SK-MEL-5 (cell line): Measurements from ENCODE around the gene ABCC4. TPM values are rescaled to one million over a fixed set of nuclear protein-coding genes. Genes with fewer than 3 reads are reported as not detected.
"Not testable (repeated sequence)": the region's sequence is repeated elsewhere in the genome, so short reads cannot be mapped to it uniquely, and the experiment has no call there.

Source experiments
- DNase-seq: peaks from one replicate; pipeline ENCODE4 v3.0.0-alpha.2; 2016; ENCODE audit warnings: low read depth, low spot score
- in situ Hi-C: cut with HindIII; loops from 2 replicates; pipeline ENCODE4 v1.10.0; 2016; ENCODE audit warnings: low sequenced_read_pairs, high pct_unique_total_duplicates, low pct_unique_long_range_greater_than_20kb
- total RNA-seq: library from RNA; depleted of rRNA; stranded (reverse); fragments of >200 nt; shearing (Covaris generic); gene quantifications from 2 replicates; pipeline ENCODE4 v1.2.3, GENCODE V29; 2014

Gene ABCC4
- total RNA-seq, 1 experiment from 2014 or later: 95.1 TPM

- no peak for DNase-seq
- in situ Hi-C loops: no loop called here
Measured at GRCh38 chr13:95220611-95221010, 80.6 kb downstream of the ABCC4 start.

GRCh38 chr13:95217920-95218830 is 83.1 kb downstream of the ABCC4 start:
- no peak for DNase-seq
- in situ Hi-C loops: no loop called here

GRCh38 chr13:95216182-95216581 is 85.1 kb downstream of the ABCC4 start:
- DNase-seq: no peak

DNA sequence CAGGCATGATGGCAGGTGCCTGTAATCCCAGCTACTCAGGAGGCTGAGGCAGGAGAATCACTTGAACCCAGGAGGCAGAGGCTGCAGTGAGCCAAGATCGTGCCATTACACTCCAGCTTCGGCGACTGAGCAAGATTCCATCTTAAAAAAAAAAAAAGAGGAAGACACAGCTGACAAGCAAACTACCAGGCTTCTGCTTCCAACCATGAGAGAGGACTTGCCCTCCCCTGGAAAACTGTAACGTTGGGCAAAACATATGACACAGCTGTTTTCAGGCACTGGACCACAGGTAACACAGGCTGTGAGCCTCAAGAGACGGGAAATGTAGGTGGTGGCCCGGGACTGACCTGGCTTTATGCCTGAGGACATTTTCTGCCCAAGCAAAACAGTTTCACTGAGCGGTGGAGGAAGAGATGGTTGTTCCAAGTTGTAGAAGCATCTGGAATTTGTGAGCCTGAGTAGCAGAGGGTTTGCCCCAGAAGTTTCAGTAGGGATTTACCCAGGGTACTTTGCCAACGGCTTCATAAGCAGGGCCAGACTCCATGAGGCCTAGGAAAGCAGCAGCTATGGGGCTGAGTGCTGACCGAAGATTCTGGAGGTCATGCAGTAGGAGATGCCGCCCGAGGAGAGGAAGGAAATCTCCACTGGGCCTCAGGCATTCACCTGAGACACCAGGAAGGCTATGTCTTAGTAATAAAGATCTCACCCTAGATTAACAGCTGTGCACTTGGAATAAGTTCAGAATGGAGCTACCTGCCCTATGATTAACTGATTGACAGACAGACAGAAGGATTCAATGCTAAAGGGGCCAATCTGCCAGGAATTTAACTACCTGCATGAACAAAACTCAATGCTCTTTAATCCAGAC is 88.0 kb downstream of the ABCC4 start:
- in situ Hi-C loops: no loop called here

More at GRCh38 chr13:95216182-95216581, 85.1 kb downstream of the ABCC4 start:
- in situ Hi-C loops: no loop called here

GRCh38 chr13:95209109-95209508 is 92.1 kb downstream of the ABCC4 start:
- no peak for DNase-seq
- in situ Hi-C loops: no loop called here

More for the DNA sequence above, 88.0 kb downstream of the ABCC4 start:
- DNase-seq: no peak

DNA sequence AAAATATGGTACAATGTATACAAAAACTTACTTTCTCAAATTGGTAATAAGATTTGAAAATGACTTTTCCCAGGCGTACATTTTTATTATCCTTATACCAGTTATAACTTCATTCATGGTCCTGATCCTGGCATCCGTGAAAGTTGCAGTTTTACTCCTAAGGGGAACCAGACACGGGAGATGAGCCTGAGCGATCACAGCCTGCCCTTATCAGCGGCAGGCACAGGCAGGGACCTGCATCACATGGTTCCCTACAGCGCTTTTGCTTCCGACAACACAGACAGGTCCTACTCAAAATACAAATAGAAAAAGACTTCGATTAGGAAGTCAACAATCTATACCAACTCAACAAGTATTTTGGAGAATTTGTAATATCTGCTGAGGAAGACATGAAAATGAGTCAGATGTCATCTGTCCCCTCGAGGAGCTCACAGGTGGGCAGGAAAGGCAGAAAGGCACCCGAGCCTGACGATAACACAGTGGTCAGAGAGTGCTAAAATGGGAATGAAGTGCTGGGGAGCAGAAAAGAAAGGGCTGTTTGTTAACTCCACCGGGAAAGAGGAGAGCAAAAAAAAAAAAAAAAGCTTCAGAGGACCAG is 93.4 kb downstream of the ABCC4 start:
- in situ Hi-C loops: no loop called here

GRCh38 chr13:95206116-95206515 is 95.1 kb downstream of the ABCC4 start:
- in situ Hi-C loops: no loop called here

More for the DNA sequence above, 93.4 kb downstream of the ABCC4 start:
- peak; percentile 48 for DNase-seq

GRCh38 chr13:95204231-95204765 is 97.0 kb downstream of the ABCC4 start:
- DNase-seq: no peak
- in situ Hi-C loops: no loop called here

More at GRCh38 chr13:95206116-95206515, 95.1 kb downstream of the ABCC4 start:
- no peak for DNase-seq

- no peak for DNase-seq
- in situ Hi-C loops: no loop called here
Measured at GRCh38 chr13:95201814-95202651, 99.2 kb downstream of the ABCC4 start.

DNA sequence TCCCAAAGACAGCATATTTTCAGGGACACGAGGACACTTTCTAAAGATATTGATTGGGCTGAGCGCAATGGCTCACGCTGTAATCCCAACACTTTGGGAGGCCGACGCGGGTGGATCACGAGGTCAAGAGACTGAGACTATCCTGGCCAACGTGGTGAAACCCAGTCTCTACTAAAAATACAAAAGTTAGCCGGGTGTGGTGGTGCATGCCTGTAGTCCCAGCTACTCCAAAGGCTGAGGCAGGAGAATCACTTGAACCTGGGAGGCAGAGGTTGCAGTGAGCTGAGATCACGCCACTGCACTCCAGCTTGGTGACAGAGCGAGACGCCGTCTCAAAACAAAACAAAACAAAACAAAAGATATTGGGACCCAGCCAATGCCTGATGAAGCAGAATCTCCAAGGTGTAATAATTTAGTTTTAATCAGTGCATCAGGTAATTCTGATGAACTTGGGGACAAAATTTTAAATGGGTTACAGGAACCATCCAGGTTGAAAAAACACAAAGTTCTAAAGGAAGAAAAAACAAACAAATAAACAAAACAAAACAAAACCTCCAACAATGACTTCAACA is 100.8 kb downstream of the ABCC4 start:
- DNase-seq, in situ Hi-C loops: not testable (repeated sequence)

DNA sequence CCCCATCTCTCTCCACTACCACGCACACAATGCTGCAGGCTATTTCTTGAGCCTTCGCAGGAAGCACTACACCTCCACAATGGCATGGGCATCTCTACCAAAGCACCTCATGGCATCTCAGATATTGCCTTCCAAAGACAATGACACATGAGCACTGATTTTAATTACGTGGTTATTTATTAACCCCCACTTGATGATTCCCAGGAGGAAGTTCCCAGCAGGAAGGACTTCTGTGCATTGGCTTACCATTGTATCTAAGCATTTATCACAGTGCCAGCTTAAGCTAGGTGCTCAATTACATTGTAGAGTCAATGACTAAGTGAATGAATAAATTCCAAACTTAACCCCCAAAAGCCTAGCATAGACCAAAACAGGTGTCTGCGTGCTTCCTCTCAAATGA is 101.4 kb downstream of the ABCC4 start:
- in situ Hi-C loops: no loop called here
- no peak for DNase-seq

DNA sequence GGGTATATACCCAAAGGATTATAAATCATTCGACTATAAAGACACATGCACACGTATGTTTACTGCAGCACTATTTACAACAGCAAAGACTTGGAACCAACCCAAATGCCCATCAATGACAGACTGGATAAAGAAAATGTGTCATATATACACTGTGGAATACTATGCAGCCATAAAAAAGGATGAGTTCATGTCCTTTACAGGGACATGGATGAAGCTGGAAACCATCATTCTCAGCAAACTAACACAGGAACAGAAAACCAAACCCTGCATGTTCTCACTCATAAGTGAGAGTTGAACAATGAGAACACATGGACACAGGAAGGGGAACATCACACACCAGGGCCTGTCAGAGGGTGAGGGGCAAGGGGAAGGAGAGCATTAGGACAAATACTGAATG is 102.6 kb downstream of the ABCC4 start:
- DNase-seq, in situ Hi-C loops: not testable (repeated sequence)

- in situ Hi-C loops: no loop called here
- no peak for DNase-seq
Measured at GRCh38 chr13:95197548-95197947, 103.7 kb downstream of the ABCC4 start.

DNA sequence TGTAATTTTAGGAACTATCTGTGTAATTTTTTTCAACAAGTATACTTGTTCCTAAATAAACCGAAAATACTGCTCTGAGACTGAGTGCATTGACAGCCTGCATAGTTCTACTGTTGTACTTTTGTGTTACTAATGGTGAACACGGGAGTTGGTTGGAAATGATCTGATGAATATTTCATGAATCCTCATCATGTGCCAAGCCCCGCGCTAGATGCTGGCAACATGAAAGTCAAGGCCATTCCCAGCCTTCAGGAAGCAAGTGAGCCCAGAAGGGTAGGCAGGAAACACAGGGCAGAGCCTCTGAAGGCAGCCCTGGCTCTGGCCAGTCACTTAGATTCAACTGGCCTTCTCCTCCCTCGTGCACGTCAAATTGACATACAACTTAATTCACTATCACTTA is 106.1 kb downstream of the ABCC4 start:
- in situ Hi-C loops: no loop called here
- peak; percentile 46 for DNase-seq

DNA sequence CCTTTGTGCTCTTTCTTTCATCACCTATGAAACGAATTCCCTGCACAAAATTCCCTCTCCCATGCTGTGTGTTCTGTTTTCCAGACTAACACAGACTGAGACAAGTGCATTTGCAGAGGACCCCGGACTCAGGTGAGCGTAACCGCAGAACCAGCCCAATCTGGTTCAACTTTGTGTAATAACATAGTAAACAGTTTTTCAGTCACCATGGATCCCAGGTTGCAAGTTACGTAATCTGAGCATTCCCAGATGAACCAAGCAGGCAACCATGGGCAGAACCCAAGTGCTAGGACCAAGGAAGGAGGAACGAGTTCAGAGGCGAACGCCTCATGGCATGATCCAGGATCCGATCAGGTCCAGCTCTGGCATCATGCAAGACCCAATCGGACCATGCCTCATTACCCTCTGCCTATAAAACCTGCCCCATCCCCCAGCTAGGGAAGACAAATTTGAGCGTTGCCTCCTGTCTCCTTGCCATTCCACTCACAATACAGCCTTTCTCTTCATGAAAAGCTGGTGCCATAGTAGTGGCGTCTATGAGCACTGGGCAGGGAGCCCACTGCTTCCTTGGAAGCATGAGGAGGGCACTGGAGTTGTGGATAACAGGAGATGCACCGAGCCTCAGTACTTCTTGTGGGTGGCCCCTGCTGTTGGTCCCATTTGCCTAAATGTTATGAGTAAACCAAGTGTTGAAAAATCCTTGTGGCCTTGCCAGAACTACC is 107.6 kb downstream of the ABCC4 start:
- in situ Hi-C loops: no loop called here
- no peak for DNase-seq

GRCh38 chr13:95192998-95193397 is 108.3 kb downstream of the ABCC4 start:
- in situ Hi-C loops: no loop called here

More at GRCh38 chr13:95192998-95193397, 108.3 kb downstream of the ABCC4 start:
- DNase-seq: no peak
